Measurements from ENCODE around the gene LSM14A. TPM values are rescaled to one million over a fixed set of nuclear protein-coding genes. Genes with fewer than 3 reads are reported as not detected.

The LSM14A gene
- total RNA-seq, 1 donor from 2014 or later = 107 TPM

DNA sequence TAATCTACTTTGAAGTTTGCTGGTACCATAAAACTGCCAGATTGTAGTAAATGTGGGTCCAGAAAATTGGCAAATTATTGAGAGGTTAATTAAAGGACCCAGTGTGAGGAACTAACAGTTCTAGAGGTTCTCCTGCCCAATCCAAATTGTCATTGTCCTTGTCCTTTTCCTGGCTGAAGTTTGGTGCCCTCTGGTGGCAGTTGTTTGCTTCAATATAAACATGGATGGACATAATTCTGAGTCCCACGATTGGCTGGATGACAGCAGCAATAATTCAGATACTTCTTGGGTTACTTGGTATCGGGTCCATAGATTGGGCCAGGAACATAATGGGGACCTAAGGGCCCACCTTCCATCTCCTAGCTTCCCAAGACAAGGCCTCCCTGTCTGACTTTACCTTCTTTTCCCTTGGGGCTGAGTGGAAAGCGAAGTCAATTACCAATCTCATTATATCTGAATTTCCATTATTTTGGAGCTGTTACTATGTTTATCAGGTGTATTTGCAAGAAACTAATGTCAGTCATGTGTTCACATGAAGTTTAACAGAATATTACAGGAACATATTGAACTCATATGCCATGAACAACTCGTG lies 48.3 kb downstream of the LSM14A start:
- peak in 1 of 2 donors; percentile 82 for DNase-seq (ENCODE audit: low spot score in 2 of 2)
- no peaks in the 10 kb centered on the region for H3K27me3 ChIP-seq
- no peak overlapping the region for H3K4me3 ChIP-seq
- H3K4me1 ChIP-seq = peaks cover 0 to 4% of the 10 kb centered on the region in 2 donors
- H3K36me3 ChIP-seq = peaks cover 51 to 59% of the 10 kb centered on the region in 2 donors
- TF ChIP-seq, protein P1, sequence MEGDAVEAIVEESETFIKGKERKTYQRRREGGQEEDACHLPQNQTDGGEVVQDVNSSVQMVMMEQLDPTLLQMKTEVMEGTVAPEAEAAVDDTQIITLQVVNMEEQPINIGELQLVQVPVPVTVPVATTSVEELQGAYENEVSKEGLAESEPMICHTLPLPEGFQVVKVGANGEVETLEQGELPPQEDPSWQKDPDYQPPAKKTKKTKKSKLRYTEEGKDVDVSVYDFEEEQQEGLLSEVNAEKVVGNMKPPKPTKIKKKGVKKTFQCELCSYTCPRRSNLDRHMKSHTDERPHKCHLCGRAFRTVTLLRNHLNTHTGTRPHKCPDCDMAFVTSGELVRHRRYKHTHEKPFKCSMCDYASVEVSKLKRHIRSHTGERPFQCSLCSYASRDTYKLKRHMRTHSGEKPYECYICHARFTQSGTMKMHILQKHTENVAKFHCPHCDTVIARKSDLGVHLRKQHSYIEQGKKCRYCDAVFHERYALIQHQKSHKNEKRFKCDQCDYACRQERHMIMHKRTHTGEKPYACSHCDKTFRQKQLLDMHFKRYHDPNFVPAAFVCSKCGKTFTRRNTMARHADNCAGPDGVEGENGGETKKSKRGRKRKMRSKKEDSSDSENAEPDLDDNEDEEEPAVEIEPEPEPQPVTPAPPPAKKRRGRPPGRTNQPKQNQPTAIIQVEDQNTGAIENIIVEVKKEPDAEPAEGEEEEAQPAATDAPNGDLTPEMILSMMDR (IDR thresholded peaks at IDR 0.05) = peak; percentile 52 to 71 (median 54)
- intact Hi-C loops (cut with DNase I) = loop anchor here (5.0 kb wide), 1 partner anchor 48 kb away; the partner anchor contains the start of gene LSM14A
- no peak overlapping the region for H3K27ac ChIP-seq
- H3K9me3 ChIP-seq = no peaks in the 10 kb centered on the region

DNA sequence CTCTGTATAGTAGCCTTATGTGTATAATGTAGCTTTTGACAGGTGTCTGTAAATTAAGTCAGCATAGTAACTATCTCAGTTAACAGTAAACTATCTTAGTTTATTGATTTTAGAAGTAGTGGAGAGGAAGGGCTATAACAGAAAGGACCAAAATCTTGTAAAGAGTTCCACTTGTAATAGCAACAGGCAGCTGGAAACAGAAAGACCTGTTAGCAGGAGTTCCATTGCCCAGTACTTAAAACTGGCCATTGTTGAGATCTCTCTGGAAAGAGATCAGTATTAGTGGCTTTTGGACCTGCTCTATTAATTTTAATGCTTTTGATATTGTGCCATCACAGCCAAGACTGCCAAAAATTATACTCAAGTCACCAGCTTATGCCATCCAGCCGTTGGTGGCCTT lies 50.1 kb downstream of the LSM14A start:
- TF ChIP-seq, protein P1 (IDR thresholded peaks at IDR 0.05) = no peak
- no peaks in the 10 kb centered on the region for H3K9me3 ChIP-seq
- H3K4me1 ChIP-seq = peaks cover 0 to 4% of the 10 kb centered on the region in 2 donors
- no peak overlapping the region for H3K27ac ChIP-seq
- no peaks in the 10 kb centered on the region for H3K27me3 ChIP-seq
- peaks cover 60 to 72% of the 10 kb centered on the region in 2 donors for H3K36me3 ChIP-seq
- H3K4me3 ChIP-seq = no peak overlapping the region
- intact Hi-C loops (cut with DNase I) = loop anchor here (5.0 kb wide), 1 partner anchor 50 kb away; the partner anchor contains the start of gene LSM14A
- DNase-seq (ENCODE audit: low spot score in 2 of 2) = no peak

DNA sequence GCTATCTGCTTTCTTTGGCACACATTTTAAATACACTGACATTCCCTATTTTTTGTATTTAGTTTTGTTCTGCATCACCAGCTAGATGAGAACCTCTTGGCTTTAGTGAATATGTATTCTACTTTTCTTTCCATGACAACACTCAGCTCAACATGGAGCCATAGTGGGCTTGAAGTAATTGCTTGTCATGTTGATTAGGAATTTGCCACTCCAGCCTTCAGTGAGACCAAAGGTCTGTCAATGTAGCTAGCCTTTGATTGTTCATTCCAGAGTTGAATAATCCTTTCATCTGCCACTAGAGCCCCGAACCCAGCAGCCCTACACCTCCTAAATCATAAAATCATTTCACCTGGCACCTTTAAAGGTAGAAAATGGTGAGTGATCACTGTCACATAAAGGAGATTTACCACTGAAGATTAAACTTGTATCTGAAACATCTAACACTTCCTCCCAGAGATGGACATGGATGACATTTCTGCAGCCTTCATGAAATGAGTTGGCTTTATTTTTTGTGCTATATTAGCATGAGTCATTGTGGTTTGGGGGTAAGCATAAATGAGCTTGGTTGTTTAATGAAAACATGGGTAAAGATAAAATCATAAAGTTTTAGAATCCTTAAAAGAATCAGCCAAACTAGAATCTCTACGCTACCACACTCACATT lies 52.8 kb downstream of the LSM14A start:
- intact Hi-C loops (cut with DNase I) = loop anchor here (5.0 kb wide), 1 partner anchor 53 kb away; the partner anchor contains the start of gene LSM14A
- TF ChIP-seq, protein P1 (IDR thresholded peaks at IDR 0.05) = no peak
- DNase-seq (ENCODE audit: low spot score in 2 of 2) = no peak
- Histone ChIP-seq H3K36me3 (peaks cover 77 to 82% of the 10 kb centered on the region in 2 donors), H3K4me3 (no peak overlapping the region), H3K27ac (no peak overlapping the region), H3K27me3 (no peaks in the 10 kb centered on the region), H3K4me1 (peaks cover 0 to 6% of the 10 kb centered on the region in 2 donors), H3K9me3 (no peaks in the 10 kb centered on the region)

DNA sequence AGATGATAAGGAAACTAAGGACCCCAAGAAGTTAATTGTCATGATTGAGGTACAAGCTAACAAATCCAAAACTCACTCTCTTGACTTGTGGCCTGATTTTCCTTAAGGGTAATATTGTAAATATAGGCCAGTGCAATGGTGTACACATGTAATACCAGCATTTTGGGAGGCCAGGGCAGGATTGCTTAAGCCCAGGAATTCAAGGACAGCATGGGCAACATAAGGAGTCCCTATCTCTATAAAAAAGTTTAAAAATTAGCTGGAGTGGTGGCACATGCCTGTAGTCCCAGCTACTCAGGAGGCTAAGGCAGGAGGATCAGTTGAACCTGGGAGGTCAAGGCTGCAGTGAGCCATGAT lies 53.3 kb downstream of the LSM14A start:
- peaks cover 81 to 82% of the 10 kb centered on the region in 2 donors for H3K36me3 ChIP-seq
- intact Hi-C loops (cut with DNase I) = no loop called here
- peak overlapping the region in 1 of 2 donors; percentile 62 for H3K27ac ChIP-seq

DNA sequence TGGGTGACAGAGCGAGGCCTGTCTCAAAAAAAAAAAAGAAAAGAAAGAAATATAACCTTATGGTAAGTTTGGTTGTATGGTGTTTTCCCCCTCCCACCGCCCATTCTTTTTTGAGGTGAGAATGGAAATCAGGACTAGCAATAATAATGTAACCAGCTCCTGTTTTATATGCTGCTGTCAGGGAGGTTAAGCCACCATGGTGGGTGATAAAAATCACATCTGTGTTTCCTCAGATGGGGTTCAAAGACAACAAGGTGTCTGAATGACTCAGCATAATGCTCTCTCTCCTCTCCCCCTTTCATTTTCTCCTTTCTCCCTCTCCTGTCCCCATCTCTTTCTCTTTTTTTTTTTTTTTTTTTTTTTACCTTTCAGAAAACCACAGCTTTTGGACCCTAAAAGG lies 53.7 kb downstream of the LSM14A start:
- Histone ChIP-seq H3K27me3 (no peaks in the 10 kb centered on the region), H3K9me3 (no peaks in the 10 kb centered on the region), H3K27ac (peak overlapping the region in 1 of 2 donors; percentile 62), H3K36me3 (peaks cover 82% of the 10 kb centered on the region in 2 donors), H3K4me3 (no peak overlapping the region), H3K4me1 (peaks cover 0 to 6% of the 10 kb centered on the region in 2 donors)
- intact Hi-C loops (cut with DNase I) = no loop called here
- DNase-seq (ENCODE audit: low spot score in 2 of 2) = no peak
- TF ChIP-seq, protein P1 (IDR thresholded peaks at IDR 0.05) = no peak

More for the DNA sequence above, 53.3 kb downstream of the LSM14A start:
- H3K27me3 ChIP-seq = no peaks in the 10 kb centered on the region
- no peaks in the 10 kb centered on the region for H3K9me3 ChIP-seq
- no peak overlapping the region for H3K4me3 ChIP-seq
- TF ChIP-seq, protein P1 (IDR thresholded peaks at IDR 0.05) = no peak
- no peak for DNase-seq (ENCODE audit: low spot score in 2 of 2)
- H3K4me1 ChIP-seq = peaks cover 0 to 6% of the 10 kb centered on the region in 2 donors

Measured in ascending aorta (tissue), 2 donors.